IPS-20b (cell line): ENCODE data around the gene FGD4.

Source experiments
- H3K27ac ChIP-seq: one replicate; pipeline ENCODE4 v1.5.1; 2013; ENCODE audit warnings: low read length
- H3K27me3 ChIP-seq: 2 replicates; pipeline ENCODE4 v1.6.1; 2013; ENCODE audit warnings: mild to moderate bottlenecking, low read length, inconsistent platforms; ENCODE audit not compliant: insufficient read depth
- H3K36me3 ChIP-seq: 2 replicates; pipeline ENCODE4 v1.6.1; 2013; ENCODE audit warnings: low read depth, mild to moderate bottlenecking, inconsistent platforms, low read length, moderate library complexity; ENCODE audit not compliant: insufficient read depth
- H3K4me1 ChIP-seq: 2 replicates; pipeline ENCODE4 v1.6.1; 2013; ENCODE audit warnings: mild to moderate bottlenecking, control low read depth, inconsistent platforms, low read length, moderate library complexity; ENCODE audit not compliant: insufficient read depth
- H3K4me3 ChIP-seq: 2 replicates; pipeline ENCODE4 v1.5.1; 2013; ENCODE audit warnings: mild to moderate bottlenecking, low read length, inconsistent platforms
- H3K9ac ChIP-seq: 2 replicates; pipeline ENCODE4 v1.6.1; 2013; ENCODE audit warnings: low read depth, mild to moderate bottlenecking, inconsistent platforms, low read length, moderate library complexity
- H3K9me3 ChIP-seq: 2 replicates; pipeline ENCODE4 v1.6.1; 2013; ENCODE audit warnings: mild to moderate bottlenecking, low read depth, low read length, inconsistent platforms; ENCODE audit not compliant: insufficient read depth

Gene FGD4

GRCh38 chr12:32617534-32617933 is 218.2 kb downstream of the FGD4 start:
- Histone ChIP-seq H3K27ac (no peak overlapping the region), H3K27me3 (no peaks in the 10 kb centered on the region), H3K36me3 (peaks cover 91% of the 10 kb centered on the region), H3K4me1 (no peaks in the 10 kb centered on the region; the same call in 1 of the 2 replicates), H3K4me3 (no peak overlapping the region), H3K9me3 (no peaks in the 10 kb centered on the region), H3K9ac (no peak overlapping the region)

GRCh38 chr12:32618115-32618514 is 218.8 kb downstream of the FGD4 start:
- Histone ChIP-seq H3K4me1 (no peaks in the 10 kb centered on the region; the same call in 1 of the 2 replicates), H3K36me3 (peaks cover 85% of the 10 kb centered on the region), H3K27me3 (no peaks in the 10 kb centered on the region), H3K4me3 (no peak overlapping the region), H3K27ac (no peak overlapping the region), H3K9ac (no peak overlapping the region), H3K9me3 (no peaks in the 10 kb centered on the region)

GRCh38 chr12:32627976-32628375 is 228.6 kb downstream of the FGD4 start:
- no peaks in the 10 kb centered on the region for H3K9me3 ChIP-seq
- no peak overlapping the region for H3K9ac ChIP-seq
- H3K27me3 ChIP-seq: no peaks in the 10 kb centered on the region
- peaks cover 86% of the 10 kb centered on the region for H3K36me3 ChIP-seq
- no peak overlapping the region for H3K27ac ChIP-seq
- H3K4me1 ChIP-seq: no peaks in the 10 kb centered on the region
- H3K4me3 ChIP-seq: no peak overlapping the region

GRCh38 chr12:32641287-32641901 is 242.0 kb downstream of the FGD4 start:
- H3K36me3 ChIP-seq: peaks cover 83% of the 10 kb centered on the region
- H3K9me3 ChIP-seq: no peaks in the 10 kb centered on the region
- no peak overlapping the region for H3K27ac ChIP-seq
- no peaks in the 10 kb centered on the region for H3K27me3 ChIP-seq
- H3K4me3 ChIP-seq: no peak overlapping the region
- no peak overlapping the region for H3K9ac ChIP-seq
- no peaks in the 10 kb centered on the region for H3K4me1 ChIP-seq

GRCh38 chr12:32644431-32644830 is 245.1 kb downstream of the FGD4 start:
- no peaks in the 10 kb centered on the region for H3K4me1 ChIP-seq
- peaks cover 61% of the 10 kb centered on the region for H3K36me3 ChIP-seq

GRCh38 chr12:32647275-32647674 is 247.9 kb downstream of the FGD4 start:
- Histone ChIP-seq H3K4me3 (no peak overlapping the region), H3K9me3 (no peaks in the 10 kb centered on the region), H3K4me1 (no peaks in the 10 kb centered on the region), H3K9ac (no peak overlapping the region), H3K36me3 (peaks cover 33% of the 10 kb centered on the region), H3K27ac (no peak overlapping the region), H3K27me3 (no peaks in the 10 kb centered on the region)

More at GRCh38 chr12:32644431-32644830, 245.1 kb downstream of the FGD4 start:
- Histone ChIP-seq H3K27ac (no peak overlapping the region), H3K4me3 (no peak overlapping the region), H3K9ac (no peak overlapping the region), H3K27me3 (no peaks in the 10 kb centered on the region), H3K9me3 (no peaks in the 10 kb centered on the region)

- H3K4me3 ChIP-seq: no peak overlapping the region
- H3K4me1 ChIP-seq: no peaks in the 10 kb centered on the region
- H3K9ac ChIP-seq: no peak overlapping the region
- no peaks in the 10 kb centered on the region for H3K27me3 ChIP-seq
- no peaks in the 10 kb centered on the region for H3K9me3 ChIP-seq
- H3K27ac ChIP-seq: no peak overlapping the region
- H3K36me3 ChIP-seq: peaks cover 4% of the 10 kb centered on the region; the same call in 1 of the 2 replicates
Observed at GRCh38 chr12:32650508-32650907, 251.2 kb downstream of the FGD4 start.

- no peak overlapping the region for H3K4me3 ChIP-seq
- H3K9ac ChIP-seq: no peak overlapping the region
- H3K36me3 ChIP-seq: no peaks in the 10 kb centered on the region
- H3K27ac ChIP-seq: no peak overlapping the region
- no peaks in the 10 kb centered on the region for H3K27me3 ChIP-seq
- H3K9me3 ChIP-seq: no peaks in the 10 kb centered on the region
- H3K4me1 ChIP-seq: no peaks in the 10 kb centered on the region
Observed at GRCh38 chr12:32651151-32651955, 252.0 kb downstream of the FGD4 start.

GRCh38 chr12:32651956-32652210 is 252.5 kb downstream of the FGD4 start:
- no peak overlapping the region for H3K4me3 ChIP-seq
- H3K27me3 ChIP-seq: no peaks in the 10 kb centered on the region
- H3K9me3 ChIP-seq: no peaks in the 10 kb centered on the region
- H3K9ac ChIP-seq: no peak overlapping the region
- no peaks in the 10 kb centered on the region for H3K4me1 ChIP-seq
- no peak overlapping the region for H3K27ac ChIP-seq
- H3K36me3 ChIP-seq: no peaks in the 10 kb centered on the region

GRCh38 chr12:32659908-32660440 is 260.6 kb downstream of the FGD4 start:
- H3K36me3 ChIP-seq: no peaks in the 10 kb centered on the region
- no peak overlapping the region for H3K9ac ChIP-seq
- H3K27me3 ChIP-seq: no peaks in the 10 kb centered on the region
- H3K4me1 ChIP-seq: no peaks in the 10 kb centered on the region
- H3K4me3 ChIP-seq: no peak overlapping the region
- H3K27ac ChIP-seq: no peak overlapping the region
- H3K9me3 ChIP-seq: no peaks in the 10 kb centered on the region

GRCh38 chr12:32661706-32662105 is 262.3 kb downstream of the FGD4 start:
- H3K9ac ChIP-seq: no peak overlapping the region
- no peak overlapping the region for H3K4me3 ChIP-seq
- H3K9me3 ChIP-seq: no peaks in the 10 kb centered on the region
- no peaks in the 10 kb centered on the region for H3K36me3 ChIP-seq
- H3K27ac ChIP-seq: no peak overlapping the region
- no peaks in the 10 kb centered on the region for H3K27me3 ChIP-seq
- H3K4me1 ChIP-seq: no peaks in the 10 kb centered on the region; the same call in 1 of the 2 replicates

GRCh38 chr12:32662665-32663064 is 263.3 kb downstream of the FGD4 start:
- Histone ChIP-seq H3K4me1 (no peaks in the 10 kb centered on the region; the same call in 1 of the 2 replicates), H3K9me3 (no peaks in the 10 kb centered on the region), H3K27me3 (no peaks in the 10 kb centered on the region), H3K4me3 (no peak overlapping the region), H3K27ac (no peak overlapping the region), H3K9ac (no peak overlapping the region), H3K36me3 (no peaks in the 10 kb centered on the region)
